NK-92 (cell line): ENCODE results near the gene ASB7.

ENCODE experiments used
- DNase-seq: peaks from one replicate; lab custom pipeline; 2025; ENCODE audit not compliant: unreplicated experiment; lab: John Stamatoyannopoulos, UW

ASB7 gene

GRCh38 chr15:100683434-100683833 is 81.0 kb downstream of the ASB7 start:
- DNase-seq, result no peak

DNA sequence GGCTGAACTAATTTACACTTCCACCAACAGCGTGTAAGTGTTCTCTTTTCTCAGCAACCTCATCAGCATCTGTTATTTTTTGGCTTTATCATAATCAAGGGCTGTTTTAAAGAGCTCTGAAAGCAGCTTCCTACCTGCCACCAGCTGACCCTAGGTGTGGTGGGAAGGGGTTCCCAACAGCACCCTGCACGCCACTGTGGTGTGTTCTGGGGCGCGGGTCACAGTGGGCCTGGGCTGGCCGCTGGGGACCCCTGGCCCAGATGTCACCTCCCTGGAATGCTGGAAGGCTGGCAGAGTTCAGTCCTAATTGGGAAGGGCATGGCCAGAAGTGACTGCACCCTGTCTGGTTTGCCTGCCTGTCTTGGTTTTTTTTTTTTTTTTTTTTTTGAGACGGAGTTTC is 82.2 kb downstream of the ASB7 start:
- DNase-seq, result no peak

- no peak for DNase-seq
Observed at GRCh38 chr15:100686021-100686724, 83.8 kb downstream of the ASB7 start.

DNA sequence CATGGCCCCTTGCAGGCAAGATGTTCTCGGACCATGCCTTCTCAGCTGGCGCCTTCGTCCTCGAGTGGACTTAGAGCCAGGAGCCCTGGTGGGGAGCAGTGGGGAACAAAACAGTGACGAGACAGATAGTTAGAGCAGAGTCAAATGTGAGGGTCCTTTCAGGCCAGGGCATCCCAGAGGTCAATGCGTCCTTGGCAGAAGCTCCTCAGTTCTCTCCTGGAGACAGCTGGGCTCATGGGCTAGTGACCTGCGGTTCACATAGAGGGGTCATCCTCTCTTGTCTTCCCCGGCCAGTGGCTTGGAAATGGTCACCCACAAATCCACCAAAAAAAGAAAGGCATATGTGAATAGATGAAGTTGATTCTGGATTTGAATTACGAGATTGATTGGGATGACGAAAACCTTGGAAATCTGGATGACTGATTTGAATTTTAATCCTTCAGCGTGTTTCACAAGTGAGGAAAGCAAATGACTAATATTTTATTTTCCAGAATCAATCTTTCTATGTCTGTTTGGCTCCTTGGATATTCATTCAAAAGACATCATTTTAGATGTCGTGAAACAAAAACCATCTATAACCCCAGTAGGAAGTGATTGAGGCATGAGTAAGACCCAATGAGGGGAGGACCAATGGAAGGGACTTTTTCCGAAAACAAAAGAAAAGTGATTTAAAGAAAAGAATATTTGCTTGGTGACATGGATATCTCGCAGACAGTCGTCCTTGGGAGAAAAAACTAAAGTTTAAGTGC is 84.5 kb downstream of the ASB7 start:
- DNase-seq, result no peak

- DNase-seq, result no peak
Observed at GRCh38 chr15:100687582-100688141, 85.3 kb downstream of the ASB7 start.

GRCh38 chr15:100688549-100689120 is 86.2 kb downstream of the ASB7 start:
- no peak for DNase-seq

- DNase-seq, result no peak
Observed at GRCh38 chr15:100689131-100689899, 86.9 kb downstream of the ASB7 start.

DNA sequence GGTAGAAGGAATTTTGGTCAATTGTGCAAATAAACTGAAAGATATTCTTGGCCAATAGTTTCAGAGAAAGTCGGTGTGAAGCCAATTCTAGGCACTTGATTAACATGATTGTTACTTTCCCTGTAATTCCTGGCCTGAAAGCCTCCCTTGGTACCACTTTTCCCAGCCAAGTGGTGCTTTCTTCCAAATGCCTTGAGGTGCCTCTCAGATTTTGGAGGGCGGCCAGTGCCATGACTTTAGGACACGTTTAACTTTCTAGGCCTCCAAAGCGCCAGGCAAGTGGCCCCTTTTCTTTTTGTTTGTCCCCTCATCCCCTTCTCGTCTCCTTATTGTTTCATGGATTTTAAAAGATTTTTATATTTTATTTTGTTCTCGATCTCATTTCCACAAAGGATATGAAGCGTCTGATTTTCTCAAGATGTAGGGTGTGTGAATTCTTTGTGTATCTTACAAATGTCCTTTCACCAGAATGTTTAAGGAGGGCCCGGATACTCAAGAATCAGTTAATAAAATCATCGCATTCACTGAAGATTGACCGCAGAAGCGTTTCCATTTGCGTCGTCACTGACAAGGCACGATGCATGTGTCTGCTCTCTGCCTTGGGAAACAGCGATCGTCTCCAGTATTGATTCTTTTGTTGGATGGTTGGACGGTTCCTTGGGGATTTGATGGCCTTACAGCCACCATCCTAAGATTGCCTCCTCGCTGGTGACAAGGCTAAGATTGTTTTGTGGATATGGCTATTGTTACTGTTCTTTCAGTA is 87.8 kb downstream of the ASB7 start:
- no peak for DNase-seq

DNA sequence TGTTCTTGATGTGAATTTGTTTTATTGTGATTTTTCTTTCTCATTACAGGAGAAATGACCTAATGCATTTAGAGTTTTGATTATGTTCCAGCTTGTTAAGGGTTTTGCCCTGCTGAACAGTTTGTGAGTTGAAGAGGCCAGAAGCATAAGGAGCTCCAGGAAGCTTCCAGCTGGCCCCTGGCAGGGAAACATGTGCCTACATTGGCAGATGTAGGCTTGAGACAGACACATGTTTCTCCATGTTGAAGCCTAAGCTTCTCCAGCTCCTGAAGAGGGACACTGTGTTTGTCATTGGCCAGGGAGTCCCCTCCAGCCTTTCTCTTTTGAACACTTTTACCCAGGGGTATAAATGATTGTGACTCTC is 88.4 kb downstream of the ASB7 start:
- DNase-seq, result no peak

DNA sequence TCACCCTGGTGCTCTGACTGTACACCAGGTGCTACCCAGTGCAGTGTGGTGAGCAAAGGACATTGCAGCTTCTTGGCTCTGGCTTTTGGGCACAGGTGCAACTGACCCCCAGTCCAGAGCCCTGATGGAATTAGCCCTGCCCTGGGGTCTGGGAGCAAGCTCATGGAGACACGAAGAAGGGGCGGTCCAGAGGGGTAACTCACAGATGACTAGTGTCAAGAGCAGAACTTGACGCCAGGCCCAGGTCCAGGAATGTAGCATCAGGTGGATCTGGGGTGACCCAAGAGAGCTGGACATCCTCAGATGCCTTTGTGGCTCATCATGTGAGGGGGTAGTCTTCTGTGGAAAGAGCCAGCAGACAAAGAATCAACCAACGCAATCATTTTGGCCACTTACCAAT is 88.9 kb downstream of the ASB7 start:
- no peak for DNase-seq

DNA sequence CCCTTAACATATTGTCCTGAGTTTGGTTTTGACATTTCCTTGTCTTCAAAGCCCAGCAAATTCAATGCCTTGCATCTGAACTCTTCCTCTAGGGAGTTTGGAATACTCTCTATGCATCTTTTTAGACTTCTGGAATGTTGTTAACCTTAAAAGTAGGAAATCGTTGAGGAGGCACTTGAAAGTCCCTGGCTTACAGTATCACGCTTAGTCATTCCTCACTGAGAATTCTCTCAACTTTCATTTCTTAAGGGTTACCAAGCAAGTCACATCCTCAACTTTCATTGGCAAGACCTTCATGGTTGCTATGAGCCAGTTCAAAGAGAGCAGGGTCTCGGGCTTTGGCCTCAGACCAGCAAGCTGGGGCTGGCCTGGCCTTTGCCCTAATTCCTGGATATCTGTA is 89.9 kb downstream of the ASB7 start:
- DNase-seq, result no peak

GRCh38 chr15:100692671-100693070 is 90.3 kb downstream of the ASB7 start:
- no peak for DNase-seq

DNA sequence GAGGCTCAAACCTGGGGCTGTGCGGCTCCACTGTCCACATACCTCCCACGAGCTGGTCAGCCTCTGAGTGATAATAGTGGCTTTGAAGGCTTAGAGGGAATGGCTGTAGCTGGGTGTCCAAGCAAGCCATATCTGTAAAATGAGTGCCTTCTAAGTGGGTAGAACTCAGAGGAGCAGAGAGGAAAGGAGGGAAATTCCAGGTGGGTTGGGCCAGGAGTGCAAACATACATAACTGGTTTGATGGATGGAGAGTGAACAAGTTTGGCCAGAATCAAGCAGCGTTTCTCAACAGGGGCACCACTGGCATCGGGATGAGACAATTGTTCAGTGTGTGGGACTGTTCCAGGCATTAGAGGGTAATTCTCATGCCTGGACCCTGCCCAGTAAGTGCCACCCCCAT is 91.1 kb downstream of the ASB7 start:
- DNase-seq, result no peak

- no peak for DNase-seq
Observed at GRCh38 chr15:100694381-100695021, 92.1 kb downstream of the ASB7 start.

GRCh38 chr15:100695048-100695447 is 92.7 kb downstream of the ASB7 start:
- no peak for DNase-seq

GRCh38 chr15:100696452-100696851 is 94.1 kb downstream of the ASB7 start:
- no peak for DNase-seq
